ENCODE data around the gene ARL3. TPM values are rescaled to one million over a fixed set of nuclear protein-coding genes. Genes with fewer than 3 reads are reported as not detected.

Gene ARL3
- total RNA-seq, 4 donors from 2014 or later: 11.0 to 17.7 (median 13.8) TPM

Other genes starting within 250 kb of the ARL3 start
- gene ACTR1A, start 211.7 kb downstream of the ARL3 start, total RNA-seq: 100 to 1,000 TPM in 2 of 4 donors, 10 to 100 TPM in 2; 85.5 to 114 (median 105) TPM
- 10 to 100 TPM in 3 of 4 donors, 1 to 10 TPM in 1; 9.8 to 17.1 (median 14.2) TPM for gene SUFU, start 210.4 kb downstream of the ARL3 start, total RNA-seq
- 100 to 1,000 TPM; 156 to 206 (median 157) TPM for gene TRIM8, start 69.9 kb downstream of the ARL3 start, total RNA-seq
- gene SFXN2, start 239 bp upstream of the ARL3 start, total RNA-seq: 10 to 100 TPM in 3 of 4 donors, 1 to 10 TPM in 1; 7.2 to 26.4 (median 11.3) TPM
- gene WBP1L, start 29.6 kb upstream of the ARL3 start, total RNA-seq: 100 to 1,000 TPM in 3 of 4 donors, 10 to 100 TPM in 1; 89.4 to 191 (median 158) TPM
- gene CYP17A1, start 123.0 kb upstream of the ARL3 start, total RNA-seq: not detected
- 10 to 100 TPM; 18.4 to 40.2 (median 37.3) TPM for gene BORCS7, start 139.9 kb upstream of the ARL3 start, total RNA-seq
- gene AS3MT, start 155.1 kb upstream of the ARL3 start, total RNA-seq: 1 to 10 TPM; 2.6 to 9.6 (median 5.3) TPM
- 10 to 100 TPM in 3 of 4 donors, 1 to 10 TPM in 1; 9.9 to 21.0 (median 10.5) TPM for gene CNNM2, start 203.9 kb upstream of the ARL3 start, total RNA-seq